Measurements from ENCODE around the gene ALDH1L1. TPM values are rescaled to one million over a fixed set of nuclear protein-coding genes. Genes with fewer than 3 reads are reported as not detected.

ALDH1L1 gene
- total and polyA plus RNA-seq, 9 donors = 8.3 to 85.5 (median 45.1) TPM

- DNase-seq = no peak
- no peak overlapping the region for H3K4me3 ChIP-seq
- intact Hi-C loops (cut with DNase I) = loop anchor here in 1 of 4 donors (10.0 kb wide), 1 partner anchor 1031 kb away; no protein-coding TSS in a partner anchor
- no peak overlapping the region for H3K27ac ChIP-seq
- no peaks in the 10 kb centered on the region for H3K36me3 ChIP-seq
- no peaks in the 10 kb centered on the region for H3K27me3 ChIP-seq
- TF ChIP-seq CTCF (IDR thresholded peaks at IDR 0.05) (no peak), EP300 (IDR thresholded peaks at IDR 0.05) (no peak), POLR2A (IDR thresholded peaks at IDR 0.05) (no peak)
- H3K9me3 ChIP-seq = no peaks in the 10 kb centered on the region
- WGBS, 3 donors = 92 to 94% (median 93%) methylated on average over 3 of the region's 3 CpGs
- peaks cover 5% of the 10 kb centered on the region for H3K4me1 ChIP-seq (ENCODE audit: insufficient read depth)
Measured at GRCh38 chr3:126065876-126066275, 114.5 kb downstream of the ALDH1L1 start.

- no peak for DNase-seq
- H3K27me3 ChIP-seq = no peaks in the 10 kb centered on the region
- TF ChIP-seq EP300 (IDR thresholded peaks at IDR 0.05) (no peak), CTCF (IDR thresholded peaks at IDR 0.05) (no peak), POLR2A (IDR thresholded peaks at IDR 0.05) (no peak)
- no peak overlapping the region for H3K27ac ChIP-seq
- no peaks in the 10 kb centered on the region for H3K9me3 ChIP-seq
- intact Hi-C loops (cut with DNase I) = loop anchor here in 1 of 4 donors (10.0 kb wide), 1 partner anchor 1030 kb away; no protein-coding TSS in a partner anchor
- peaks cover 8% of the 10 kb centered on the region for H3K4me1 ChIP-seq (ENCODE audit: insufficient read depth)
- no peaks in the 10 kb centered on the region for H3K36me3 ChIP-seq
- WGBS, 3 donors = 66 to 80% (median 68%) methylated on average over 10 of the region's 10 CpGs
- H3K4me3 ChIP-seq = no peak overlapping the region
Measured at GRCh38 chr3:126064627-126065258, 115.6 kb downstream of the ALDH1L1 start.

- H3K27me3 ChIP-seq = no peaks in the 10 kb centered on the region
- H3K36me3 ChIP-seq = no peaks in the 10 kb centered on the region
- no peaks in the 10 kb centered on the region for H3K9me3 ChIP-seq
- H3K27ac ChIP-seq = no peak overlapping the region
- 92 to 93% (median 92%) methylated on average over 8 of the region's 8 CpGs for WGBS, 3 donors
- TF ChIP-seq POLR2A (IDR thresholded peaks at IDR 0.05) (no peak), EP300 (IDR thresholded peaks at IDR 0.05) (no peak), CTCF (IDR thresholded peaks at IDR 0.05) (no peak)
- DNase-seq = no peak
- peaks cover 8% of the 10 kb centered on the region for H3K4me1 ChIP-seq (ENCODE audit: insufficient read depth)
- intact Hi-C loops (cut with DNase I) = loop anchor here in 1 of 4 donors (10.0 kb wide), 1 partner anchor 1029 kb away; no protein-coding TSS in a partner anchor
- no peak overlapping the region for H3K4me3 ChIP-seq
Measured at GRCh38 chr3:126063358-126063965, 116.9 kb downstream of the ALDH1L1 start.

- DNase-seq = no peak
- no peak overlapping the region for H3K4me3 ChIP-seq
- intact Hi-C loops (cut with DNase I) = loop anchor here in 1 of 4 donors (10.0 kb wide), 1 partner anchor 1027 kb away; no protein-coding TSS in a partner anchor
- 69 to 76% (median 76%) methylated on average over 8 of the region's 8 CpGs for WGBS, 3 donors
- peaks cover 18% of the 10 kb centered on the region for H3K4me1 ChIP-seq (ENCODE audit: insufficient read depth)
- no peaks in the 10 kb centered on the region for H3K36me3 ChIP-seq
- TF ChIP-seq POLR2A (IDR thresholded peaks at IDR 0.05) (no peak), EP300 (IDR thresholded peaks at IDR 0.05) (no peak), CTCF (IDR thresholded peaks at IDR 0.05) (no peak)
- H3K9me3 ChIP-seq = no peaks in the 10 kb centered on the region
- no peaks in the 10 kb centered on the region for H3K27me3 ChIP-seq
- H3K27ac ChIP-seq = no peak overlapping the region
Measured at GRCh38 chr3:126061301-126062032, 118.9 kb downstream of the ALDH1L1 start.

All from ovary (tissue), 9 donors.